GM21526 (cell line): ENCODE data around the gene WASHC2A.
A peak's percentile ranks its signal among the peaks of the same experiment; 100 is the strongest.
"Not testable (repeated sequence)": the region's sequence is repeated elsewhere in the genome, so short reads cannot be mapped to it uniquely, and the experiment has no call there.

ENCODE experiments used
- ATAC-seq: cut with Tn5 transposase; IDR thresholded peaks from one replicate; pipeline ENCODE4 v1.9.1; 2021; ENCODE audit warnings: moderate library complexity; ENCODE audit not compliant: unreplicated experiment, low FRiP score

The WASHC2A gene

DNA sequence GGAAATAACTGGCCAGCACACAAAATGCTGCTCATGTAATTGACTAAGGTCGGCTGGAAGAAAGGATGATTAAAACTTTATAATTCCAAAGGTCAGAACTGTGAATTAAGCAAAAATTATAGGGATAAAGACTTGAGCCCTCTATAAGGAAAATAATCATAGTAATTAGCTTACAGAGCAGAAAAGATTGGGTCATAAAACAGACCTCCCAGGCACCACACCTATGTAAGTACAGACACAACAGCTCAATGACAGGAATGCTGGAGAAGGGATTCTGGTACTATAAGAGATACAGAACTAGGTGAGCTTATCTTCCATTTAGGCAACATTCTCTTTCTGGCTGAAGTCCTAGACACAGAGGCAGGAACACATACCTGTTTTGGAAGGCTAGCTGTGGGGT, 9.0 kb upstream of the WASHC2A start:
- not testable (repeated sequence) for ATAC-seq

GRCh38 chr10:50059946-50060345, 7.8 kb upstream of the WASHC2A start:
- not testable (repeated sequence) for ATAC-seq

DNA sequence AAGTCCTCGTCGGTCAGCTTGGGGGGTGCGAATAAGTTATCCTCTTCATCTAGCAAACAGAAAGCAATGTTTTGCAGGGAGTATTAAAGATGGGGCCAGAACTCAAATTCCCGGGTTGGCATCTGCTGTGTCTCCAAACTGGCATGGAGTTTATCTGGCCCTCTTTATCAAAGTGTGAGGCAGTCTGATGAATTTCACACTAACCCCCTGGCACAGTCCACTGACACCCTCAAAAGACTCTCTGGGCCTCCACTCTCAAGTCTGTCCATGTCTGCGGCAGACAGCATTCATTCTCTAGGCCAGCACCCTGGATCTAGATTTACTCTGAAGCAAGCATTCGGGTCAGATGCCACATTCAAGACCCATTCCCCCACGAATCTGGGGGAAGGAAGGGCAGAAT, 6.2 kb upstream of the WASHC2A start:
- not testable (repeated sequence) for ATAC-seq

GRCh38 chr10:50063100-50063499, 4.7 kb upstream of the WASHC2A start:
- no peak for ATAC-seq

DNA sequence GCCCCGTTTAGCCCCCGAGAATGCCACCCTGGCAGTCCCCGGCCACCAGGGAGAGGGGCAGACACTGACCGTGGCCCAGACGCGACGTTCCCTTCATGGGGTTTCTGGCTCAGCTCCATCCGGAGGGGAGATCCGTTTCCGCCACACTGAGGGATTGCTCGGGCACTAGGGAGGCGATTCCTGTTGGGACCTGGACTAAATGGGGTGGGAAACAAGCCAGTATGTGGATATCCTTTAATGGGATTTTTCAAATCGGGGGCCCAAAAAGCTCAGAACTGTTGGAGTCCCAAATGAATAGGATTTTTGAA, 552 bp downstream of the WASHC2A start:
- ATAC-seq = not testable (repeated sequence)

DNA sequence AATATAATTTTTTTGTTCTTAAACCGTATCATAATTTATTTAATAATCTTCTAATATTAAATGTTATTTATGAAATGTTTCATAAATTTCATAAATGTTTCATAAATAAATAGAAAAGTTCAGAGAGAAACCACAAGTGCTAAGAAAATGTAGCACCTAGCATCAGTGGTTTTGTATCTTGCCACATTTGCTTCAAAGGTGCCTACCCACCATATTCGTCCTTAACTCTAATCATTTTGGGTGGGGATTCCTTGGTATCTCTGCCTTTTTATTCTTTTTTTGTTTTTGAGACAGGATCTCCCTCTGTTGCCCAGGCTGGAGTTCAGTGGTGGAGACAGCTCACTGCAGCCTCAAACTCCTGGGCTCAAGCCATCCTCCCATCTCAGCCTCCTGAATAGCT, 7.4 kb downstream of the WASHC2A start:
- not testable (repeated sequence) for ATAC-seq

DNA sequence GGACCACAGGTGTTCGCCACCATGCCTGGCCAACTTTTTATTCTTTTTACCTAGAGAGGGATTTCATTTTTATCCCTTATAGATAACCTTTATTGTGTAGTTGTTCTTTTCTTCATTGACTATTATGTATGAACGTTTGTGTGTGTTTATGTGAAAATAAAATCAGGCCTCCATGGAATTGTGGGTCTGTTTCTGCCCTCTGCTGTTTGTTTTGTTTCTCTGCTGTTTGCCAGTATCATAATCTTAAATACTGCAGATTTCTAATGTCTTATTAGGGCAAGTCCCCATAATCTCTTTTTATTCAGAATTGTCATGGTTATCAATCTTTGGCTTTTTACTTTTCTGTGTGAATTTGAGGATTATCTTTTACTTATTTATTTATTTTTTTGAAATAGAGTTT, 7.8 kb downstream of the WASHC2A start:
- not testable (repeated sequence) for ATAC-seq

DNA sequence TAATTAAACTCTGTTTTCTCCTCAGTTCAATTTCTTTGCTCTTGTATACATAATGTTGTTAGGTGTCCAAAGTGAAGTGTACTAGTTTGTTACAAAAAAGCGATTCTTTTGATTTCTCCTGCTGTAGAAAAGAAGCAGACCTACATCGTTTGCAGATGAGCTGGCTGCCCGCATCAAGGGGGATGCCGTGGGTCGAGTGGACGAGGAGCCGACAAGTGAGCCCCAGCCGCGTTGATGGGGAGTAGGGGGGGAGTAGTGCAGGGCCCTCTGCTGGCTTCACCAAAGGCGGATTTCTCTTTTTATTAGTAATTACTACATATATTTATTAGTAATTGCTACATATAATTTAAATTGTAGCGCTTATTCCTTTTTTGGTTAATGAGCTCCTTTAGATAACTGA, 23.6 kb downstream of the WASHC2A start:
- not testable (repeated sequence) for ATAC-seq

GRCh38 chr10:50092928-50093327, 25.2 kb downstream of the WASHC2A start:
- not testable (repeated sequence) for ATAC-seq

DNA sequence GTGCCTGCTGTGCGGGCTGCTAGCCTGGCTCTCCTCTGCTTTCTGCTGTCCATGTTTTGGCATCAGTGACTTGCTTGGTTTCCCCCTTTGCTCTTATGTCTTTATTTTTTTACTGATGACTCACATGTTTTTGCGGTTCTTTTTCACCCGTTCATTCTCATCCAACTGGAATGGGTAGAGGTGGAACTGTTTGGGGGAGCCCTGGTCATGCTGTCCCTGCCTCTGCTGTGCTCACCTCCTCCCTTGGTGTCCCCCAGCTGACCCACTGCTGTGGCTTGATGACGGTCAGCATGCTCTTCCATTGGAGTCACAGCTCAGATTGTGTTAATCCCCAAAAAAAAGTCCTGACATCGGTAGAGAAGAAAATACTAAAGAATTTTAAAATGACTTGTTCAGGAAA, 26.9 kb downstream of the WASHC2A start:
- not testable (repeated sequence) for ATAC-seq

DNA sequence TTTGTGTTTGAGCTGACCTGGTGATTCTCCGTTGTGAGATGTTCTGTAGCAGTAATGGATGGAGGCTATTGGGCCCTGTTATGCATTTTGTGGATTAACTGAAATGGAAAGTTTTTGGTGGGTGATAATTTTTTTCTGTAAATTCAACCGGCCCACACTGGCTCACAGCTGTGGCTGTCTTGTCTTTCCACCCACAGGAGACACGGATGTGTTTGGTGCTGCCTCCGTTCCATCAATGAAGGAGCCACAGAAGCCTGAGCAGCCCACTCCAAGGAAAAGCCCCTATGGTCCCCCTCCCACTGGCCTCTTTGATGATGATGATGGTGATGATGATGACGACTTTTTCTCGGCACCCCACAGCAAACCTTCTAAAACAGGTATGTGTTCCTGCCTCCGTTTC, 27.6 kb downstream of the WASHC2A start:
- not testable (repeated sequence) for ATAC-seq

DNA sequence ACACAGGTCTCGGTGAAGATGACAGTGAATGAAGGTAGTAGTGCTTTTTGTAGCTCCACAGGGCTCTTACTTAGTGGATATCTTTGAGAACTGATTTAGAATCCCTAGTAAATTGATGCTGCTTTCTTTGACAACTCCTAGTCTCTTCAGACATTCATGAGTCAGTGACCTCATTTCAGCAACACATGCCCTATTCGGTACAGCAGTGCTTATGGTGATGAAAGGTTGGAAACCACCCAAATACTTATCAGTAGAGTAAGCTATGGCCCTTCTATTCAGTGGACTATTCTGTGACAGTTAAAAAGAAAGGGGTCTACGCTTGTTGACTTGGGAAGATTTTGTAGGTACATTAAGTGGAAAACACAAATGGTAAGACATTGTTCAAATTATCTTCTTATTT, 29.0 kb downstream of the WASHC2A start:
- ATAC-seq = not testable (repeated sequence)

- ATAC-seq = not testable (repeated sequence)
Measured at GRCh38 chr10:50098645-50099044, 30.9 kb downstream of the WASHC2A start.

- not testable (repeated sequence) for ATAC-seq
Measured at GRCh38 chr10:50101139-50101582, 33.4 kb downstream of the WASHC2A start.

DNA sequence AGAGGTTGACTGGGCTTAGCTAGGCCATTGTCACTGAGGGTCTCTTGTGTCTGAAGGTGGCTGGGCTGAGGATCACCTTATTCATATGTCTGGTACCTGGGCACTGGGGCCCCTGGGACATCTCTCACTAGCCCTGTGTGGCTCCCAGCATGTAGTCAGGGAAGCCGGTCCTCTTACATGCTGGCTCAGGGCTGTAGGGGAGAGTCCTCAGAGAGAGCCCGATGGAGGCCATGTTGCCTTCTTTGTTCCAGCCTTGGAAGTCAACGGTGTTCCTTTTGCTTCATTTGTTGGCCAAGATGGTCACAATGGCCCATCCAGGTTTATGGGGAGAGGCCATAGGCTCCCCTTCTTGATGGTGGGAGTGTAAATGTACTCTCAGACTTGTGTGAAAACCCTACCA, 34.0 kb downstream of the WASHC2A start:
- not testable (repeated sequence) for ATAC-seq

DNA sequence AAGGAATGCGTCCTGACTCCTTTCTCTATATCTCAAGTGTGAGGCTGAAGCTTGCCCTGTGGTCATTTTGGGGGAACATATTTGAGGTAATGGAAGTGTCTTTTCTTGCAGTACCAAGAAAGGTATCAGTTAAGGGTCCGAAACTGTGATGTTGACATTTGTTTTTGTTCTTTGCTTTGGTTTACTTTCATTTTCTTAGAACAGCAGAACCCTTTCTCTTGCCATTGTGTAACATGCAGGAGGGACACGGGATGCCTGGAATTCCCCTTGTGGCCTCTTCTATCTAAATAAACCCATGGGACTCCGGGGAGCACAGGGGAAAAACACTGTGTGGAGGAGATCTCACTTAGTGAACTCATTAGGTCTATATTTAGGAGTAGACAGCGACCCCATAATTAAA, 34.5 kb downstream of the WASHC2A start:
- ATAC-seq = peak; percentile 66

GRCh38 chr10:50108999-50109698, 41.4 kb downstream of the WASHC2A start:
- ATAC-seq = not testable (repeated sequence)

- ATAC-seq = not testable (repeated sequence)
Measured at GRCh38 chr10:50112419-50113112, 44.8 kb downstream of the WASHC2A start.

- not testable (repeated sequence) for ATAC-seq
Measured at GRCh38 chr10:50126765-50127164, 59.0 kb downstream of the WASHC2A start.

- not testable (repeated sequence) for ATAC-seq
Measured at GRCh38 chr10:50127770-50128292, 60.1 kb downstream of the WASHC2A start.

DNA sequence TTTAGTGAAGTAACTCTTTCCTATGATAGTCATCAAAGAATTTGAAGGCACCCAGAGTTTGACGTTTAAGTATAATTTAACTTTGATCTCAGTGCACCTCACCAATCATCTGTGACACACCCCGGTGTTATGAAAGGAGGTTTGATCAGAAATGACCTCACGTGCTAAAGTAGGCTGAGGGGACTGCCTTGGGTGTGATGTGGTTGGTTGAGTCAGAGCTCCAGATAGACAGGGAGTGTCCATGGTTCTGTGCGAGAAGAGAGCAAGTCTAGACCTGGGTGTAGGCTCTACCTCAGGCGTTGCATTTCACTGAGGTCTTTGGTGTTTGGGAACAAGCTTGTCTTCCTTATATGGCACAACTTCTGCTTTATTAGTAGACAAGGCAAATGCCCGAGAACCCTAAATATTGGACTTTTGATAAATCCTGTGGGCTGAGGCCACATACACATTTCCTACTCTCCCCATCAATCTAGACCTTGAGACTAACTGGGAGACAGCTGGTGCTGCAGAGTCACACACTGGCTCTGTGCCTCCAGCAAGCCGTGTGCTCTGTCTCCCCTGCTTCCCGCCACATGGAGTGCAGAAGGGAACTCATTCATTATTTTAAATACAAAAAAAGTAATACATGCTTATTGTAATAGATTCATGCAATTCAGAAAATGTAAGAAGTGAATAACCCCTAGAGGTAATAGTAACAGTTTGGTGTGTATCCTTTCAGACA, 63.7 kb downstream of the WASHC2A start:
- not testable (repeated sequence) for ATAC-seq
